Nephron progenitor cell (in vitro differentiated cells): ENCODE measurements around the gene SPECC1L.
"Not testable (repeated sequence)": the region's sequence is repeated elsewhere in the genome, so short reads cannot be mapped to it uniquely, and the experiment has no call there.

ENCODE experiments used
- DNase-seq: peaks from one replicate; pipeline ENCODE4 v3.0.0; 2021
- H3K27ac Mint-ChIP-seq: 2 replicates; pipeline ENCODE4 v1.8.0; 2021; ENCODE audit warnings: mild to moderate bottlenecking, moderate library complexity, mixed read lengths
- H3K27me3 Mint-ChIP-seq: 2 replicates; pipeline ENCODE4 v1.8.0; 2021; ENCODE audit warnings: mild to moderate bottlenecking, low read depth, mixed read lengths; ENCODE audit not compliant: poor library complexity
- H3K36me3 Mint-ChIP-seq: 2 replicates; pipeline ENCODE4 v1.8.0; 2021; ENCODE audit warnings: low read depth, mixed read lengths
- H3K4me1 Mint-ChIP-seq: 2 replicates; pipeline ENCODE4 v1.8.0; 2021; ENCODE audit warnings: mixed read lengths
- H3K4me3 Mint-ChIP-seq: 2 replicates; pipeline ENCODE4 v1.8.0; 2021; ENCODE audit warnings: mild to moderate bottlenecking, moderate library complexity, mixed read lengths
- H3K9me3 Mint-ChIP-seq: 2 replicates; pipeline ENCODE4 v1.8.0; 2021; ENCODE audit warnings: mild to moderate bottlenecking, moderate library complexity, mixed read lengths
- TF ChIP-seq, protein P1 (sequence below): fragments of 200-600 bp; sonication (generic); IDR thresholded peaks from 2 replicates; pipeline ENCODE4 v1.5.0; 2021; ENCODE audit warnings: antibody characterized with exemption

Gene SPECC1L

DNA sequence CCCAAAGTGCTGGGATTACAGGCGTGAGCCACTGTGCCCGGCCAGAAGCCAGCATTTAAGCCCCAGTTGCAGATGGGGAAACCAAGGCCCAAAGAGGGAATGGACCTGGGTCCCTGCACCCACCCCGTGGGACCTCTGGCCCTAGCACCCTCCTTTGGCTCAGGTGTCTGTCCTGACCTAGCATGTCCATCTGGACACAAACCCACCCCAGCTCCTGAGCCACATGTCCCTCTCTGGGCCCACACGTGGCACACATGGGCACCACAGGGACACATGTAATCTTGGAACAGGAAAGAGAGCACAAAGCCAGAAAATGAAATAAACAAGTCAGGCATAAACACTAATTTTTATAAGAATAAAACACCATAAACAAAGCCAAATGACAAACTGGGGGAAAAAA, 35.3 kb upstream of the SPECC1L start:
- Mint-ChIP-seq H3K27ac (no peak overlapping the region), H3K36me3 (no peaks in the 10 kb centered on the region), H3K9me3 (no peaks in the 10 kb centered on the region), H3K27me3 (no peaks in the 10 kb centered on the region), H3K4me3 (no peak overlapping the region), H3K4me1 (peaks cover 9% of the 10 kb centered on the region)
- TF ChIP-seq, protein P1, sequence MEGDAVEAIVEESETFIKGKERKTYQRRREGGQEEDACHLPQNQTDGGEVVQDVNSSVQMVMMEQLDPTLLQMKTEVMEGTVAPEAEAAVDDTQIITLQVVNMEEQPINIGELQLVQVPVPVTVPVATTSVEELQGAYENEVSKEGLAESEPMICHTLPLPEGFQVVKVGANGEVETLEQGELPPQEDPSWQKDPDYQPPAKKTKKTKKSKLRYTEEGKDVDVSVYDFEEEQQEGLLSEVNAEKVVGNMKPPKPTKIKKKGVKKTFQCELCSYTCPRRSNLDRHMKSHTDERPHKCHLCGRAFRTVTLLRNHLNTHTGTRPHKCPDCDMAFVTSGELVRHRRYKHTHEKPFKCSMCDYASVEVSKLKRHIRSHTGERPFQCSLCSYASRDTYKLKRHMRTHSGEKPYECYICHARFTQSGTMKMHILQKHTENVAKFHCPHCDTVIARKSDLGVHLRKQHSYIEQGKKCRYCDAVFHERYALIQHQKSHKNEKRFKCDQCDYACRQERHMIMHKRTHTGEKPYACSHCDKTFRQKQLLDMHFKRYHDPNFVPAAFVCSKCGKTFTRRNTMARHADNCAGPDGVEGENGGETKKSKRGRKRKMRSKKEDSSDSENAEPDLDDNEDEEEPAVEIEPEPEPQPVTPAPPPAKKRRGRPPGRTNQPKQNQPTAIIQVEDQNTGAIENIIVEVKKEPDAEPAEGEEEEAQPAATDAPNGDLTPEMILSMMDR, result no peak
- no peak for DNase-seq

DNA sequence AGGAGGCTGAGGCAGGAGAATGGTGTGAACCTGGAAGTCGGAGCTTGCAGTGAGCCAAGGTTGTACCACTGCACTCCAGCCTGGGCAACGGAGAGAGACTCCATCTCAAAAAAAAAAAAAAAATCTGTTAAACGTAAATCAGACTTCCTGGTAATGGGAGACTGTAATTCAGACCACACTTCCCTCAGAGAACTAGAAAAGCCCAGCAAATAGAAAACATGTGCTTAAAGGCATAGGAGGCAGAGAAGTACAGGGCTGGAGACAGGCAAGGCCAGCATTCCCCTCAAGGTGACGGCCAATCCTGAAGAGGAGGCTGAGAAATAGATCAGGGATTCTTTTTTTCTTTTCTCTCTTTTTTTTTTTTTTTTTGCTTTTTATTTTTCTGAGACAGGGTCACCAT, 34.0 kb upstream of the SPECC1L start:
- Mint-ChIP-seq H3K4me1 (no peaks in the 10 kb centered on the region), H3K27ac (no peak overlapping the region), H3K4me3 (no peak overlapping the region), H3K36me3 (no peaks in the 10 kb centered on the region), H3K9me3 (no peaks in the 10 kb centered on the region), H3K27me3 (no peaks in the 10 kb centered on the region)
- DNase-seq, result no peak
- TF ChIP-seq, protein P1, result no peak

DNA sequence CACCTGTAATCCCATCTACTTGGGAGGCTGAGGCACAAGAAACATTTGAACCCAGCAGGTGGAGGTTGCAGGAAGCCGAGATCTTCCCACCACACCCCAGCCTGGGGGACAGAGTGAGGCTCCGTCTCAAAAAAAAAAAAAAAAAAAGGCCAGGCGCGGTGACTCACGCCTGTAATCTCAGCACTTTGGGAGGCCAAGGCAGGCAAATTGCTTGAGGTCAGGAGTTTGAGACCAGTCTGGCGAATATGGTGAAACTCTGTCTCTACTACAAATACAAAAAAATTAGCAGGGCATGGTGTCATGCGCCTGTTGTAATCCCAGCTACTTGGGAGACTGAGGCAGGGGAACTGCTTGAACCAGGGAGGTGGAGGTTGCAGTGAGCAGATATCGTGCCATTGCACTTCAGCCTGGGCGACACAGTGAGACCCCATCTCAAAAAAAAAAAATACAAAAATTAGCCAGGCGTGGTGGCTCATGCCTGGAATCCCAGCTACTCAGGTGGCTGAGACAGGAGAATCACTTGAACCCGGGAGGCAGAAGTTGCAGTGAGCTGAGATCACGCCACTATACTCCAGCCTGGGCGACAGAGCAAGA, 32.4 kb upstream of the SPECC1L start:
- H3K4me3 Mint-ChIP-seq, H3K27ac Mint-ChIP-seq, H3K27me3 Mint-ChIP-seq, H3K36me3 Mint-ChIP-seq, DNase-seq, H3K9me3 Mint-ChIP-seq: not testable (repeated sequence)
- H3K4me1 Mint-ChIP-seq, result peaks cover 12% of the 10 kb centered on the region

DNA sequence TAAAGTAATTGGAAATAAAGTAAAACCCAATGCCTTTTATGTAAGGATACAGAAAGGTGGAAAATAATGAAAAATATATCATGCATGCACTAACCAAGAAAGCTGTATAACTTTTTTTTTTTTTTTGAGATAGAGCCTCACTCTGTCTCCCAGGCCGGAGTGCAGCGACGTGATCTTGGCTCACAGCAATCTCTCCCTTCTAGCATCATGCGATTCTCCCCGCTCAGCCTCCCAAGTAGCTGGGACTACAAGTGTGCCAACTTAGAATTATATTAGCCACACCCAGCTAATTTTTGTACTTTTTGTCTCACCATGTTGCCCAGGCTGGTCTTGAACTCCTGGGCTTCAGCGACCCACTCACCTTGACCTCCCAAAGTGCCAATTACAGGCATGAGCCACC, 30.2 kb upstream of the SPECC1L start:
- Mint-ChIP-seq H3K4me1 (peaks cover 27% of the 10 kb centered on the region), H3K27me3 (no peaks in the 10 kb centered on the region), H3K27ac (no peak overlapping the region), H3K4me3 (no peak overlapping the region), H3K36me3 (no peaks in the 10 kb centered on the region), H3K9me3 (no peaks in the 10 kb centered on the region)
- DNase-seq, result no peak
- TF ChIP-seq, protein P1, result no peak

DNA sequence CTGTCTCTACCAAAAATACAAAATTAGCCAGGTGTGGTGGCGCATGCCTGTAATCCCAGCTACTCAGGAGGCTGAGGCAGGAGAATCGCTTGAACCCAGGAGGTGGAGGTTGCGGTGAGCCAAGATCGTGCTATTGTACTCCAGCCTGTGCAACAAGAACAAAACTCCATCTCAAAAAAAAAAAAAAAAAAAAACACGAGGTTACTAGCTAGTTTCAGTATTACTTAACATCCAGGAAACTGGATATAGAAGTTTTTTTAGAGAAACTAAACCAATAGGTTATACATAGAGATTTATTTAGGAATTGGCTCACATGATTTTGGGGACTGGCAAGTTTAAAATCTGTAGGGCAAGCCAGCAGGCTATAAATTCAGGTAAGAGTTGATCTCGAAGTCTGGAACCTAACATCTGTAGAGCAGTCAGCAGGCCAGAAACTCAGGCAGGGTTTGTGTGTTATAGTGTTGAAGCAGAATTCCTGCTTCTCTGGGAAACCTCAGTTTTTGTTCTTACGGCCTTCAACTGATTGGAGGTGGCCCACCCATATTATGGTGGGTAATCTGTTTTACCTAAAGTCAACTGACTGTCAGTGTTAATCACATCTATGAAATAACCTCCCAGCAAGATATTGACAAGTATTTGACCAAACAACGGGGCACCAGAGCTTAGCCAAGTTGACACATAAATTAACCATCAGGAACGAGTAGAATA, 29.5 kb upstream of the SPECC1L start:
- not testable (repeated sequence) for H3K27ac Mint-ChIP-seq, H3K9me3 Mint-ChIP-seq, H3K36me3 Mint-ChIP-seq, H3K27me3 Mint-ChIP-seq, DNase-seq, H3K4me3 Mint-ChIP-seq
- H3K4me1 Mint-ChIP-seq, result peaks cover 29% of the 10 kb centered on the region

DNA sequence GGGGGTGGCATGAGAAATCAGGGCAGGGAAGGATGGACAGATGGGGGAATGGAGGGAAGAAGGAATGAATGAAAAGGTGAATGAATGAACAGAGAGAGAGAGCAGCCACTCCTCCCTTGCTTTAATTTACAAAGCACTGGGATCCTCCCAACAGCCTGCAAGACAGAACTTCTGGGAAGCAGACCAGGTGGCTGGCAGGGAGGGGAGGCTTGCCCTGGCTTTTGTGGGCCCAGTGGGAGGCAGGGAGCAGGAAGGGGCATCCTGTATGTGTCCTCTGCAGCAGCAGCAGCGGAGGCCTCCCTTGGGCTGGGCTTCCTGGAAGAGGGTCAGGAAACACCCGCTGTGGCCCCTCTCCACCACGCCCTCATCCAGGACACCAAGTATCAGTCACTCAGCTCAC, 27.2 kb upstream of the SPECC1L start:
- not testable (repeated sequence) for H3K9me3 Mint-ChIP-seq, H3K36me3 Mint-ChIP-seq, DNase-seq, H3K27me3 Mint-ChIP-seq, H3K27ac Mint-ChIP-seq
- Mint-ChIP-seq H3K4me1 (peaks cover 29% of the 10 kb centered on the region), H3K4me3 (peak overlapping the region; percentile 19)

DNA sequence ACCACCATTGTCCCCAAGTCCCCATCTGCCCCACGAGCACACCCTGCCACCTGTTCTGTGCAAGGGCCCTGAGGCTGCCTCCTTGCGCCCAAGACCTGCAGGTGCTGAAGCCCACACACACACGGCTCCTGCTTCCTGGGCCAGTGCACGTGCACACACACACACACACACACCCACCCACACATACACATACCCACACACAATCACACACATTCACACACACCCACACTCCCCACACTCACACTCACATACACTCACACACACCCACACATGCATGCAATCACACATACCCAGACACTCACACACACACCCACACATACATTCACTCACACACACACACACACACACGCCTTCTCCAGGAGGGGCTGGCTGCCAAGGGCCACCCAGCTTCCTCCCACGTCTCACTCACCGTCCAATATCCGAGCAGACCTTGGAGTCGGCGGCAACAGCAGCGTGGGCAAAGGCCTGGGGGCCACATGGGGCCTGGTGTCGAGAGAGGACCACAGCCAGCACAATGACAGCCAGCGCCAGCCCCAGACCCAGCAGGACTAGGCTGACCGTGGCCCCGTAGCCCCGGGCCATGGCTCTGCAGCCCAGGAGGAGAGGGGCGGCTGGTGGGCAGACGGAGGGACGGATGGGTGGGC, 26.4 kb upstream of the SPECC1L start:
- H3K27me3 Mint-ChIP-seq, result no peaks in the 10 kb centered on the region
- TF ChIP-seq, protein P1, result no peak
- no peaks in the 10 kb centered on the region for H3K9me3 Mint-ChIP-seq
- peaks cover 29% of the 10 kb centered on the region for H3K4me1 Mint-ChIP-seq
- DNase-seq, result no peak
- H3K27ac Mint-ChIP-seq, result peak overlapping the region; percentile 66
- H3K4me3 Mint-ChIP-seq, result no peak overlapping the region
- H3K36me3 Mint-ChIP-seq, result no peaks in the 10 kb centered on the region

DNA sequence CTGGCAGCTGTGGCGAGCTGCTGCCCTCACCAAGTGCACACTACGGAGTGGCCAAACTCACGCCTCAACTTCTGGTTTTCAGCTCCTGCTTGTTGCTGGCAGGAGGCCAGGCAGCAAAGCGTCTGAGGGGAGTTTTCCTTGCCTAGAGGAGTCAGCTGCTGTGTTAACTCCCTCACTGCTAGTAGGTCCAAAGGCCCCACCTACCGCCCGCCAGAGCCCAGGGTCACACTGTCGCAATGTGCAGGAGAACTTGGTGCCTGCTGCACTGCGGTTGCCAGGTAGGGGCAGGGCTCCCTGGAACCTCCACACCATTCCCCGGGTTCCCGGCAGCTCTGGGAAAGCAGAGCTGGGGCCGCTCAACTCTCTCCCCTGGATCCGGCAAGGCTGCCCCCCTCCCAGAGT, 25.6 kb upstream of the SPECC1L start, which contains the start of gene GGT5:
Gene GGT5 (minus strand): TSS at position 53 of the 402 bp plus-strand sequence. CDS start 357 bp downstream, outside the sequence.
- Mint-ChIP-seq H3K4me1 (peaks cover 29% of the 10 kb centered on the region), H3K27ac (peak within 1 kb of the TSS; percentile 66)
- not testable (repeated sequence) for H3K4me3 Mint-ChIP-seq, DNase-seq, H3K36me3 Mint-ChIP-seq, H3K27me3 Mint-ChIP-seq, H3K9me3 Mint-ChIP-seq

DNA sequence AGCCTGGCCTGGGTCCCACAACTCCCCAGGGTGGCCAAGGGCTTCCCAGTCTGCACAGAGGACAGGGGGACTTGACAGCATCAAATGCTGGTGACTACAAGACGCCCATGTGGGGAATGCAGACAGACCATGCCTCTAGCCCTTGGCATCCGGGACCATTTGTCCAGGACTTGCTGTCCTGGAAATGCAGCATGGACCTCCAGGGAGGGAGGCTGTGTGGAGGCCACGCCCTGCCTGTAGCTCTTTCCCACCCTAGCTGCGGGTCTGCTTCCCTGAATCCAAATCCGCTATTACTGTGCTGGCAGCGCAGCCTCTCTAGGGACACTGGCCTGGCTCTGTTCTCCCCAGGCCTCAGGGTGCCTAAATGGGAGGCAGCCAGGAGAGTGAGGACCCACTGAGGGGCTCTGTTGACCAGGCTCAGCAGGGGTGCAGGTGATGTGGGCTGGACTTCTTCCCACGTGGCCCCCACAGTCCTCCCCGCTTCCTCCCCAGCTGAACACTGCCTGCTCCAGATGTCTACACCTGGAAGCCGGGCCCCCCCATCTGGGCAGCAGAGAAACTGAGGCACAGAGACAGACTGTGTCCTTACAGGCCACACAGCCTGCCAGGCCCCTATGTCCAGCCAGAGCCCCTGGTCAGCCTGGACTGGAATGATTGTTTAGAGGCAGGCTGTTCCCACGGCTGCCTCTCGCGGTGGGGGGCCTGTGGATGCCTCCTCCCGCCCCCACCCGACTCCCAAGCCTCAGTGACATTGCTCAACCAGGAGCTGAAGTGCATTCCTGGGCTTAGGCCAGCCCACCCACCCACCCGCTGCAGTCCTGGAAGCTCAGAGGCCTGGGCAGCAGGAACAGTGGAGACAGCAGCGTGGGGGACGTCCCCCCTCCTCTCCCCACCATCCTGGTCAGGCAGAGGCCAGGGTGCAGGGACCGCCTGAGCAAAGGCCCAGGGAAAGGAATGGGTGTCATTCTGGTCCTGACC, 24.8 kb upstream of the SPECC1L start:
- H3K27me3 Mint-ChIP-seq, H3K27ac Mint-ChIP-seq, H3K4me3 Mint-ChIP-seq, H3K9me3 Mint-ChIP-seq, H3K36me3 Mint-ChIP-seq, DNase-seq: not testable (repeated sequence)
- H3K4me1 Mint-ChIP-seq, result peaks cover 29% of the 10 kb centered on the region
